K562 (cell line): ENCODE data around the gene FBRS. TPM values are rescaled to one million over a fixed set of nuclear protein-coding genes. Genes with fewer than 3 reads are reported as not detected.

Source experiments
- CC2D1A ChIP-seq: fragments of 450-650 bp; IDR thresholded peaks from 2 replicates; pipeline ENCODE4 v1.6.1; 2017; ENCODE audit warnings: mild to moderate bottlenecking
- KAT2B ChIP-seq: IDR thresholded peaks from one replicate; pipeline ENCODE4 v1.6.1; 2012; ENCODE audit warnings: low read depth, mild to moderate bottlenecking, control low read depth, inconsistent platforms, low read length, moderate library complexity
- MTA1 ChIP-seq: fragments of 450-650 bp; IDR thresholded peaks from 2 replicates; pipeline ENCODE4 v1.6.1; 2017; ENCODE audit warnings: borderline replicate concordance
- RB1 ChIP-seq: fragments of 450-650 bp; IDR thresholded peaks from 2 replicates; pipeline ENCODE4 v1.6.1; 2017; ENCODE audit warnings: low read depth, mild to moderate bottlenecking
- SMARCE1 ChIP-seq: fragments of 450-650 bp; IDR thresholded peaks from 2 replicates; pipeline ENCODE4 v1.7.1; 2016; ENCODE audit warnings: mild to moderate bottlenecking
- TAF9B ChIP-seq: fragments of 450-650 bp; IDR thresholded peaks from 2 replicates; pipeline ENCODE4 v1.6.1; 2018; ENCODE audit warnings: mild to moderate bottlenecking; ENCODE audit not compliant: partially characterized antibody
- TEAD4 ChIP-seq, 2 experiments: sonication (generic) in 1 of 2; formaldehyde crosslinking in 1 of 2; IDR thresholded peaks; 2 replicates each; pipeline versions ENCODE4 v1.6.1 to v1.8.0; 2012 to 2022; ENCODE audit warnings: borderline replicate concordance in 1 of 2, inconsistent platforms in 1 of 2, low read length in 1 of 2, mild to moderate bottlenecking in 1 of 2, missing genetic modification reagents in 1 of 2
- ZBED1 ChIP-seq: IDR thresholded peaks from 2 replicates; pipeline ENCODE4 v1.6.1; 2014
- ZKSCAN1 ChIP-seq: fragments of 150-350 bp; IDR thresholded peaks from 2 replicates; pipeline ENCODE4 v1.6.1; 2016; ENCODE audit warnings: low read depth, low read length
- ZNF197 ChIP-seq: fragments of 200-800 bp; sonication (Bioruptor generic); IDR thresholded peaks from 2 replicates; pipeline ENCODE4 v1.6.1; 2016; ENCODE audit warnings: low read depth, missing genetic modification characterization, missing compliant biosample characterization
- ZNF217 ChIP-seq: sonication (generic); formaldehyde crosslinking; IDR thresholded peaks from 2 replicates; pipeline ENCODE4 v1.8.0; 2022; ENCODE audit warnings: mild to moderate bottlenecking, missing genetic modification reagents
- ZNF3 ChIP-seq: fragments of 250-450 bp; sonication (Bioruptor Pico); IDR thresholded peaks from 2 replicates; pipeline ENCODE4 v1.5.0; 2021; ENCODE audit warnings: mild to moderate bottlenecking, moderate library complexity
- polyA plus RNA-seq, 8 experiments: library from polyadenylated mRNA; depleted of rRNA in 4 of 8; stranded (reverse) in 5 of 8; unstranded in 3 of 8; fragments of >200 nt; fragmentation: Nextera tagmentation in 2 of 8; fragmentation: Illumina TruSeq in 1 of 8; extraction: Ambion mirVana in 2 of 8; extraction: Trizol in 1 of 8; gene quantifications; 2 replicates each; pipeline versions ENCODE4 v1.2.1 to v1.2.3, GENCODE V29; 2011 to 2014; ENCODE audit warnings: inconsistent platforms in 1 of 8, missing spikeins in 1 of 8
- total RNA-seq, 7 experiments: library from RNA; depleted of rRNA in 6 of 7; stranded (reverse); fragments of >200 nt in 6 of 7; fragmentation: Illumina TruSeq in 2 of 7; extraction: Trizol in 2 of 7; gene quantifications; 2 replicates each; pipeline versions ENCODE4 v1.2.1 to v1.2.3, GENCODE V29; 2011 to 2021; ENCODE audit warnings: low replicate concordance in 1 of 7
- TF ChIP-seq, protein P1 (sequence below): fragments of 250-450 bp; sonication (Bioruptor Pico); IDR thresholded peaks from 2 replicates; pipeline ENCODE4 v1.5.0; 2021; ENCODE audit warnings: mild to moderate bottlenecking, borderline replicate concordance
- TF ChIP-seq, protein P2 (sequence below): IDR thresholded peaks from 2 replicates; pipeline ENCODE4 v1.6.1; 2016; ENCODE audit warnings: missing genetic modification characterization, missing compliant biosample characterization
- TF ChIP-seq, protein P3 (sequence below): fragments of 450-650 bp; formaldehyde crosslinking; IDR thresholded peaks from 2 replicates; pipeline ENCODE4 v1.4.0; 2022; ENCODE audit warnings: missing genetic modification characterization
- TF ChIP-seq, protein P4 (sequence below): fragments of 250-450 bp; sonication (Bioruptor Pico); IDR thresholded peaks from 2 replicates; pipeline ENCODE4 v1.6.1; 2021; ENCODE audit warnings: mild to moderate bottlenecking

FBRS gene
- total and polyA plus RNA-seq, 9 of the 15 experiments (the other 6 are each of a cell fraction or from before 2014, with no cell fraction given) = 0.32 to 59.5 (median 13.1) TPM

DNA sequence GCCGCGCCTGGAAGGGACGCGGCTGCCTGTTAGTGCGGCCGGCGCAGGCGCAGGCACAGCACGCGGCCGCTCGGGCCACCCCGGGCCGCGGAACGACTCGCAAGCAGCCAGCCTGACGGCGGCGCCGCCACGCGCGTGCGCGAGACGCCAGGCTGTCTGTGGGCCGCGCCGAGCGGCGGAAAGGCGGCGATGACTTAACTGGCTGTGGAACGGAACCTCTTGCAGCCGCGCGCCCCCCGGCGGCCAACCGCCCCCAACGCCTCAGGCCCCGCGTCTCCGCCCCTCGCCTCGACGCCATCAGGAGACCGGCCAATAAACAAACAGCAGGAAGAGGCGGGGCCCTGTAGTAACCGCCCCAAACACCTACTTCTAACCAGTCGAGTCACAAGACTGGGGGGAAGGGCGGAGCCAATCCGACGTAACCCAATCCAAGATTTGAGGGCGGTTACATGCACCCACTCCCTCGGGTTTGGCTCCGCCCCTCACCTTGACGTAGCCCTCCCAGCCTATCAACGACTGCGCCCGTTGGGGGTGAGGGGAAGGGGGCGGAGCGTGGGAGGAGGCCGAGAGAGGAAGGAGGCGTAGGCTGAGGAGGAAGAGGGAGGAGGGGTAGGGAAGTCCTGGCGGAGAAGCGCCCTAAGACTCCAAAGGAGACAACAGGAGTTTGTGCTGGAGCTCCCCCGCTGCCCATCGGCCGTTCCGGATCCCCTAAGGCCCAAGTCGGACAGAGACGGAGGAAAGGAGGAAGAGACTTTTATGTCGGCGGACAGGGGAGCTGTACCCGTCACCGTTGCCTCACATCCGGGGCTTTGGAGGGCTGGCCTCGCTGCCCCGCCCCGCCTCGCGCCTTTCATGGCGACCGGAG lies at the start of gene FBRS (continued):
- TF ChIP-seq, protein P1, sequence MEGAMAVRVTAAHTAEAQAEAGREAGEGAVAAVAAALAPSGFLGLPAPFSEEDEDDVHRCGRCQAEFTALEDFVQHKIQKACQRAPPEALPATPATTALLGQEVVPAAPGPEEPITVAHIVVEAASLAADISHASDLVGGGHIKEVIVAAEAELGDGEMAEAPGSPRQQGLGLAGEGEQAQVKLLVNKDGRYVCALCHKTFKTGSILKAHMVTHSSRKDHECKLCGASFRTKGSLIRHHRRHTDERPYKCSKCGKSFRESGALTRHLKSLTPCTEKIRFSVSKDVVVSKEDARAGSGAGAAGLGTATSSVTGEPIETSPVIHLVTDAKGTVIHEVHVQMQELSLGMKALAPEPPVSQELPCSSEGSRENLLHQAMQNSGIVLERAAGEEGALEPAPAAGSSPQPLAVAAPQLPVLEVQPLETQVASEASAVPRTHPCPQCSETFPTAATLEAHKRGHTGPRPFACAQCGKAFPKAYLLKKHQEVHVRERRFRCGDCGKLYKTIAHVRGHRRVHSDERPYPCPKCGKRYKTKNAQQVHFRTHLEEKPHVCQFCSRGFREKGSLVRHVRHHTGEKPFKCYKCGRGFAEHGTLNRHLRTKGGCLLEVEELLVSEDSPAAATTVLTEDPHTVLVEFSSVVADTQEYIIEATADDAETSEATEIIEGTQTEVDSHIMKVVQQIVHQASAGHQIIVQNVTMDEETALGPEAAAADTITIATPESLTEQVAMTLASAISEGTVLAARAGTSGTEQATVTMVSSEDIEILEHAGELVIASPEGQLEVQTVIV (CRISPR knock-in tag) = no peak
- TF ChIP-seq ZNF197 = no peak
- peak; percentile 74 for TF ChIP-seq ZKSCAN1
- no peak for TF ChIP-seq ZNF3 (CRISPR knock-in tag)
- TF ChIP-seq KAT2B = no peak
- TF ChIP-seq, protein P2, sequence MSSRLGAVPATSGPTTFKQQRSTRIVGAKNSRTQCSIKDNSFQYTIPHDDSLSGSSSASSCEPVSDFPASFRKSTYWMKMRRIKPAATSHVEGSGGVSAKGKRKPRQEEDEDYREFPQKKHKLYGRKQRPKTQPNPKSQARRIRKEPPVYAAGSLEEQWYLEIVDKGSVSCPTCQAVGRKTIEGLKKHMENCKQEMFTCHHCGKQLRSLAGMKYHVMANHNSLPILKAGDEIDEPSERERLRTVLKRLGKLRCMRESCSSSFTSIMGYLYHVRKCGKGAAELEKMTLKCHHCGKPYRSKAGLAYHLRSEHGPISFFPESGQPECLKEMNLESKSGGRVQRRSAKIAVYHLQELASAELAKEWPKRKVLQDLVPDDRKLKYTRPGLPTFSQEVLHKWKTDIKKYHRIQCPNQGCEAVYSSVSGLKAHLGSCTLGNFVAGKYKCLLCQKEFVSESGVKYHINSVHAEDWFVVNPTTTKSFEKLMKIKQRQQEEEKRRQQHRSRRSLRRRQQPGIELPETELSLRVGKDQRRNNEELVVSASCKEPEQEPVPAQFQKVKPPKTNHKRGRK (tag) = no peak
- no peak for TF ChIP-seq TEAD4 (IDR thresholded peaks at IDR 0.05; ENCODE audit: low read length)
- TF ChIP-seq TEAD4 (CRISPR knock-in tag; IDR thresholded peaks at IDR 0.05; ENCODE audit: borderline replicate concordance) = no peak
- no peak for TF ChIP-seq ZBED1
- TF ChIP-seq RB1 = peak; percentile 96
- TF ChIP-seq, protein P3, sequence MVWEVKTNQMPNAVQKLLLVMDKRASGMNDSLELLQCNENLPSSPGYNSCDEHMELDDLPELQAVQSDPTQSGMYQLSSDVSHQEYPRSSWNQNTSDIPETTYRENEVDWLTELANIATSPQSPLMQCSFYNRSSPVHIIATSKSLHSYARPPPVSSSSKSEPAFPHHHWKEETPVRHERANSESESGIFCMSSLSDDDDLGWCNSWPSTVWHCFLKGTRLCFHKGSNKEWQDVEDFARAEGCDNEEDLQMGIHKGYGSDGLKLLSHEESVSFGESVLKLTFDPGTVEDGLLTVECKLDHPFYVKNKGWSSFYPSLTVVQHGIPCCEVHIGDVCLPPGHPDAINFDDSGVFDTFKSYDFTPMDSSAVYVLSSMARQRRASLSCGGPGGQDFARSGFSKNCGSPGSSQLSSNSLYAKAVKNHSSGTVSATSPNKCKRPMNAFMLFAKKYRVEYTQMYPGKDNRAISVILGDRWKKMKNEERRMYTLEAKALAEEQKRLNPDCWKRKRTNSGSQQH (CRISPR knock-in tag) = peak; percentile 46; the same call in 1 of the 2 replicates
- no peak; the same call in 1 of the 2 replicates for TF ChIP-seq MTA1
- TF ChIP-seq ZNF217 = no peak
- TF ChIP-seq SMARCE1 = peak; percentile 68; the same call in 1 of the 2 replicates
- TF ChIP-seq, protein P4, sequence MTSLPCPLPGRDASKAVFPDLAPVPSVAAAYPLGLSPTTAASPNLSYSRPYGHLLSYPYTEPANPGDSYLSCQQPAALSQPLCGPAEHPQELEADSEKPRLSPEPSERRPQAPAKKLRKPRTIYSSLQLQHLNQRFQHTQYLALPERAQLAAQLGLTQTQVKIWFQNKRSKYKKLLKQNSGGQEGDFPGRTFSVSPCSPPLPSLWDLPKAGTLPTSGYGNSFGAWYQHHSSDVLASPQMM (CRISPR knock-in tag) = no peak
- no peak for TF ChIP-seq TAF9B
- no peak for TF ChIP-seq CC2D1A
